ENCODE measurements around the gene GABRA5.

Gene GABRA5

DNA sequence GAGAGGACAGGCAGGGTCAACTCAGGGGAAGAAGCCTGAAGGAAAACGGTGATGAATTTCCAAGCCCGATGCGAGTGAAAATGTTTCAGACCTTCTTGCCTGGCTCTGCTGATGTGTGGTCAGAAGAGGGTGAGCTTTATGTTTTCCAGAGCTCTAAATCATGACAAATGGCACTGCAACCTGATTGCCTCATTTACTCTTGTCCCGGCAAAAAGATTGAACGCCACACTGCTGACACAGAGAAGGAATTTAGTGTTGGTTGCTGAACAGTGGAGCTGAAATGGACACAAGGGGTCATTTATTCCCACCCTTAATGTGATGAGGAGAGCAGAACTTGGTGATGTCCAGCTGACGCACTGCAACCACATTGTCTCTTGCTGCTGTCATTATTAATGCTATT is 68.0 kb downstream of the GABRA5 start:
- DNase-seq = no peak

DNA sequence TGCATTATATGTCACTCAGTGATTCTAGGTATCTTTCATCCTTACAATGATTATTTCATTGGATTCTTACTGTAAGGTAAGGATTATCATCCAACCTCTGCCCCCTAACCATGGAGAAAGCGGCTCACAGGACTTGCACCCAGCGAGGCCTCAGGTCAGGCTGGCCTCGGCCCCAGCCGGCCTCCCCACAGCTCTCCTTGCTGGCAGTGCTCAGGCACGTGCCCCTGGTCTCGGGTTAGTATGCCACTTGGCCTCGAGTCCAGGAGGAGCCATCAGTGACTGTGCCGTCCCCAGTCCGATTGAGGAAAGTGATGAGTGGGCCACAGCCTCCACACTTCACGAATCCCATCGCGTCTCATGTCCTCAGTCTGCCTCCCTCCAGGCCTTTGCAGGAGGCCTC is 68.5 kb downstream of the GABRA5 start:
- DNase-seq = no peak

DNA sequence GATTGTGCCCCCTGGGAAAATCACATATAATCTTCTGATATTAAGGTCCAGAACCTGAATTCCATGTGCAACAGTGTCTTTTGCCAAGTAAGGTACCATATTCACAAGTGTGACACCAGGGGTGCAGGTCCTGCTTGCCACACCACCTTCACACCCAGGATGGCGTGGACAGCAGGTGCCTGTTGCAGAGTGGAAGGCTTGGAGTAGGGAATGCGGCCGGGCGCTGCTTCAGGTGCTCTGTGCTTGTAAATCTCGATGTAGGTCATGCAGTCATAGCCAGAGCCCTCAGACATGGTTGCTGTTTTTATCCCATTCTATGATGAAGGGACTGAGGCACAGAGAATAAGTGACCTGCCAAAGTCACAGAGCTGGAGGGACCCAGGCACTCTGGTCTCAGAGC is 69.6 kb downstream of the GABRA5 start:
- no peak for DNase-seq

DNA sequence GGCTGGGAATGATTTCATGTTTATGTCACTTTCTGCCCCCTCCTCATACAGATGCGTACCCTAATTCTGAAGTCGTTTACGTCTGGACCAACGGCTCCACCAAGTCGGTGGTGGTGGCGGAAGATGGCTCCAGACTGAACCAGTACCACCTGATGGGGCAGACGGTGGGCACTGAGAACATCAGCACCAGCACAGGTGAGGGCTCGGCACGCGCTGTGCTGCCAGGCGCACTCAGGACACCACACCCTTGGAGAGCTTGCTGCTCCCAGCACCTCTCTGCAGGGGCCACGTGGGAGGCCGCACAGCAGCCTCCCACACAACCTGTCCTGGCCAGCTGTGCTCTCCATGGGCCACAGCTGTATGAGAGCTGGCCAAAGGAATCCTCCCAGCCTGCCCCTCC is 70.3 kb downstream of the GABRA5 start:
- DNase-seq = no peak

DNA sequence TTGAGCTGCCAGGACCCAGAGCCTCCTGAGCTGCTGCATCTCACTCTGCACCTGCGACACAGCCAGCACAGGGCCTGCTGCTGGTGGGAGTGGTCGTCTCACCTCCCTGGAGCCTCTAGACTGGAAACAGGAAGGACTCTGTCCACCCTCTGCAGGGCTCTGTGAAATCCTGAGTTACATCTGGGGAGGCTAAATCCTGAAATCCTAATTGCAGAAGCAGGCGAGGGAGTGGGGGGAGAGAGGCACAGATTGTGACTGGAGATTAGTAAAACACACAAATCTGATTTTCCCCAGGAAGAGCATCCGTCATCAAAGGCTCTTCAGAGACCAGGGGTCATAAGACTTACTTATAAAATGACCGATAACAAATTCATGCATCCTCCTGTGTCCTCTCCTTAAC is 72.5 kb downstream of the GABRA5 start:
- no peak for DNase-seq

DNA sequence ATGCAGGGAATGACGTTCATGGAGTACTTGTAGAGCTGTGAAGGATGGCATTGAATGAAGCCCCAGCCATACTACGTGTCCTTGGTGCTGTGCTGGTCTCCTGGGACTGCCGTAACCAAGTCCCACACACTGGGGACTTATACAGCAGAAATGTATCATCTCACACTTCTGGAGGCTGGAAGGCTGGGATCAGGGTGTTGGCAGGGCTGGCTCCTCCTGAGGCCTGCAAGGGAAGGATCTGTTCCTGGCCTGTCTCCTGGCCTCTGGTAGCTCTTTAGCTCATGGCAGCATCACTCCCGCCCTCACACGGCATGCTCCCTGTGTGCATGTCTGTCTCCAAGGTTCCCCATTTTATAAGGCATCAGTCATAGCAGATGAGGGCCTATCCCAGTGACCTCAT is 74.6 kb downstream of the GABRA5 start:
- no peak for DNase-seq

DNA sequence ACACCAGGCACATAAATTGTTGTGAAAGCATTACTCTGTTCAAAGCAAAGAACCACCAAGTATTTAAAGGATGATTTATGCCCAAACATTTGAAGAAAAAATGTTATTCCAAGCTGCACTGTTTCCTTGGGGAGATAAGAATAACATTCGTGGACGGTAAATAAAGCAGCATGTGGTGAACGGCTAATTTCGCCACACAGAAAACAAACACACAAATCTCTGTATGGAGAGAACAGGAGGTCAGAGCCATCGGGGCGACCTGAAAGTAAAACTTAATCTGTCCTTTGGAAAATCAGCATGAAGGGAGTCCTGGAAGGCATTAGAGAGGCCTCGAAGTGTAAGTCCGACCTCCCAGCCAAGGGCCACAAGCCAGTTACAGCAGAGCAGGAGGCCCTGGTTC is 77.0 kb downstream of the GABRA5 start:
- no peak for DNase-seq

DNA sequence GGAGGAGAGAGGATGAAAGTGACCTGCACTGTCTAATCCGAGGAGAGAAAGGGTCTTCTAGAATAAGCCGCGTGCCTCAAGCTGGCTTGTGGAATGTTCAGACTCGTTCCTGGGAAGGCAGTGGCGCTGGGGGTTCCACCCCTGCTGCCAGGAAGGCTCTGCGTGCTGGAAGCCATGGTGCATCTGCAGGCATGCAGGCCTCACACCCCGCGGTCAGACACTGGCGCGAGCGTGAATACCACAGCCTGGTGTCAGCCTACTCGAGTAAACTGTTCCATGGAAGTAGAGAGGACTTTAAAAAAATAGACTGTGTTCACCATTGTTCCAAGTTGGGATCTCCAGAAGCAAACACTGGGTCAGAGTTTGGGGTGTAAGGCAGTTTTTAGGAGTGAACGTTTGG is 78.2 kb downstream of the GABRA5 start:
- no peak for DNase-seq

DNA sequence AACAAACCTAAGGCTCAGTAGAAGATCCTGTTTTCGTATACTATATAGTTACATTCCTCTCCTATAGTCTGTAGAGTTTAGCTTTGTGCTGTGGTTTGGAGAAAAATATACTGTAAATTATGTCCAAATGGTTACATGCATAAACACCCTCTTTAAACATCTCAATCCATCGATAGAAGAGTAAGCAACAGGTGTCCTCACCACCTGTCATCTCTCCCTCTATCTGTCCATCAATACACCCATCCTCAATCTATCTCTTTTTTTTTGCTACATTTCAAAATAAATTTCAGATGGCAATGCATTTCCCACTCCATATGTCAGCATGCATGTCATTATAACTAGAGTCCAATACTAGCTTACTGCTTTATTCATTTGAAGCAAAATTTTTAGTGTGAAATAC is 83.1 kb downstream of the GABRA5 start:
- DNase-seq = no peak

DNA sequence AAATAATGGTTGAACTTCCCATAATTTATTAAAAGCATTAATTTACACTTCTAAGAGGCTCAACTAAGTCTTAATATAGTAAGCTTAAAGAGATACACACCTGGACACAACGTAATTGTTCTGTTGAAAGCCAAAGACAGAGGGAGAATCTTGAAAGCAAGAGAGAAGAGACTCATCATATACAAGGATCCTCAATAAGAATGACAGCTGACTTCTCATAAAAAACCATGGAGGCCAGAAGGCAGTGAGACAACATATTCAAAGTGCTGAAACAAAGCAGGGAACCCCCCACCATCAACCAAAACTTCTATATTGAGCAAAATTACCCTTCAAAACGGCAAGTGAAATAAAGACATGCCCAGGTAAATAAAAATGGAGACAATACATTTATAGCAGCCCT is 87.5 kb downstream of the GABRA5 start:
- no peak for DNase-seq

DNA sequence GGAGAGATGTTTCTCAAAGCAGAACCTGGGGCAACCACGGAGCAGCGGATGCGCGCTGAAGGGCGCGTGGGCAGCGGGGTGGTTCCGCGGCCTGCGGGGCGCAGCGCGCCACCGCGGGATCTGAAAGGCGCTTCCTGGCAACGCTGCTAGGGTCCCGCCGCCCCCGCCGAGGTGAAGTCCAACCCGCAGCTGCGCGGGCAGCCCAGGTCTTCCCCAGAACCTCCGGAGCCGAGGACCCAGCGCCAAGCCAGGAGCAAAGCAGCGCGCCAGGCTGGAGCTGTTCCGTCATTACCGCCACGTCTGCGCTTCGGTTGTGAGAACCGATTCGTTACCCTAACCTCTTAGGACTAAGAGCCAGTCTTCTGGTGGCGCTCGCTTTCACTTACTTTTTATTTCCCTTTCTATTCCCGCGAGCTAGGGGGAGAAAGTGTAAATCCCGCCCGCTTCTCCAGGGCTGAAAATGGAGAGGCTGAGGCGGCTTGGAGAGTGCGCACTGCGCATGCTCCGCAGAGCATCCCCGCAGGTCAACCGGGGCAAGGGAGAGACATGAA is 100.9 kb downstream of the GABRA5 start:
- no peak for DNase-seq

DNA sequence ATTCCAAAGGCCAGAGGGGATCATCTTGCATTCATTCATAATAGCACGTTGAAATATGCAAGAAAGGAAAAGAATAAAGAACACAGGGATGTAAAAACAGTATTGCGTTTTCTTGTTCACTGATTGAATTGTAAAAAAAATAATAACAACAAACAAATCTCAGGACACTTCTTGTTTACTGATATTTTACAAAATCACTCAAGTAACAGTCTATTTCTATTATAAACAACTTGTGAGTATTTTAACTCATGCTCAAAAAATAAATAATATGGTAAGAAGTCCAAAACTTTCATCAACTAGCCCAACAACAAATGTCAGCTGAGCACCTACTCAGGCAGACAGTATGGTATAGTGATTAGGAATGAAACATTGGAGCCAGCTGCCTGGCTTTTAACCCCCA is 101.9 kb downstream of the GABRA5 start:
- no peak for DNase-seq

DNA sequence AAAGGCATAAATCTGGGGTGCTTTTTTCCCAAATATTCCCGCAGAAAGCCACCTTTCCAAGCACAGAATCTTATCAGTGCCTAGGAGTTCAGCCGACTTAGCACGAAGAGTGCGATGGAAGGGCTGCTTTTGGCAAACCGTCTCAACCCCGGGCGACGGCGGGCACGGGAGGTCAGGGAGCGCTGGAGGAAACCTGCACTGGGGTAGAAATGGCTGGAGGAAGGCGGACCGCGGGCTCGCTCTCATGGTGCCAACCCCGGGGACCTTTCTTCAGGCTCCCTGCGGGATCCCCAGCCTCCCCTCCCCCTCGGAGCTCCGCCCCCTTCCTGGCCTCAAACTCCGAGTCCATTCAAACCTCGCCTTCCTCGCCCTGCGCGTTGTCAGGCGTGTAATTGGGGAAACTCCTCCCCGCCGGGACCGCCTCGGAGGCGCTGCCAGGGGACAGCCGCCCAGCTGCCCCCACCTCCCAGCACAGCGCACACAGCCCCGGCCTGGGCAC is 103.9 kb downstream of the GABRA5 start, which contains the start of gene GABRG3:
TSS of gene GABRG3 (plus strand) at position 470 of the 499 bp plus-strand sequence.
- DNase-seq = no peak

DNA sequence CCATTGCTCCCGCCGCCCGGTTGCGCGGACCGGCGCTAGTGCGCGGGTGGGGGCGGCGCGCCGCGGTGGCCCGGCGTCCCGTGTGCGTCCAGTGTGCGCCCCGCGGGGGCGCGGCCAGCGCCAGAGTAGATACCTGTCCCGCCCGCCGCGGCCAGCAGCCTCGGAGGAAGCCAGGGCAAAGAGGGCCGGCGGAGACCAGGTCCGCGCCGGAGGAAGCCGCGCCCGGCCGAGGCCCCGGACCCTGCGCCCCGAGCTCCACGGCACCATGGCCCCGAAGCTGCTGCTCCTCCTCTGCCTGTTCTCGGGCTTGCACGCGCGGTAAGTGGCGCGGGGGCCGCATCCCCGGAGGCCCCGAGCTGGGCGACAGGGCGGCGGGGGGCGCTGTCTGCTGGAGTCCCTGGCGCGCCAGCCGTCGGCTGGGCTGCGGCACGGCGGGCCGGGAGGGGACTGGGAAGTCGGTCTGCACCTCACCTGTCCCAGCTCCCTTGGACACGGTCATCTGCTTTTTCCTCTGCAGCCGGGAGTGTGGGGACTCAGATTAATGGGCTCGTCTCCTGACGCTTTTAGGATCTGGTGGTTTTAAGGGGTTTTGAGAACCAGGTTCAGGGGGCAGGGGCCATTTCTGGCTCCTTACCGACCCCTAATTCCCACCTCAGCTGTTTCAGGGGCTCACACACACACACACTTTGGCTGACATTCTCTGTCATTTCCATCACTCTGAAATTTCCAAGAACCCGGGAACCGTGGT is 104.6 kb downstream of the GABRA5 start:
- DNase-seq = no peak

DNA sequence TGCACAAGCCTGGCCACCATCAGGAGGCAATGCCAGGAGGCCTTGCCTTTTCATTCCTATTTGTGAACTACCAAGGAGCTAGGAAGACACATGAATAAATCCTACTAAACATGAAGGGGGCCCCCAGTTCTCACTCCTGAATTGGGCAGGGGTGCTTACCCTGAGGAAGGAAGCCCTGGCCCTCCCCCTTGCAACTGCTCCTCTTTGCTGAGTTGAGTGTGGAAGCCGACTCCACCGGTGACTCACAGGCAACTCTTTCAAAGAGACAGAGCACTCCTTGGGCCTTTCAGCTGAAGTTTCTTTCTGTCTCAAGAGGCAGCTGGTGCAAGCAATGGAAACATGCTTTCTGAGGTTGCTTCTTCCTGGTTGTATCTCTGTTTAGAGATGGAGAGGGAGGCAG is 105.8 kb downstream of the GABRA5 start:
- no peak for DNase-seq

DNA sequence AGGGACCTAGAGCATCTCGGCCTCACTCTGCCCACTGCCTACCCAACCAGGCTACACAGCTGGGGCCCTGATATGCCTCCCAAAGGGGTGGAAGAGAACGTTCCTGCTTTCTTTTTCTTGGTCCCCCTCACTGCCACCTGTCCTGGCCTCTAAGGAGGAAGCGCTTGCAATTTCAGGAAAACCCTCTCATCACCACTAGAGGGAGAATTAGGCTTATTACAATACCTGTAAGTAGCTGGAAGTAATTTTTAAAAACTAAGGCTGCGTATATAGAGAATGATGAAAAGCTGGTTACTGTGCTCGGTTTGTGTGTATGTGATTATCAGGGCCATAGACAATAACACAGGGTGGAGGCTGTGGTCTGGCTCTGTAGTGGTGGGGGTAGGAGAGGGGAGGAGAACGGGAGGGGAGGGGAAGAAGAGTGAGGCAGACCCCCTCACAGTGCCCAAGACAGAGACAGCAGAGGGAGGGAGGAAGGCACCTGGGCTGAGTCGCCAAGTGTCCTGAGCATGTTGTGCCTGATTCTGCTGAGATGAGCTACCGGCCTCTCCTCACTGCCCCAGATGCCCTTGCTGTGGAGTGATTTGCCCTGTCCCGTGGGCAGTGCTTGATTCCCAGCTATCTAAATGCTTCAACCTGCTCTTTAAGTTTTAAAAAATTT is 107.4 kb downstream of the GABRA5 start:
- DNase-seq = no peak

DNA sequence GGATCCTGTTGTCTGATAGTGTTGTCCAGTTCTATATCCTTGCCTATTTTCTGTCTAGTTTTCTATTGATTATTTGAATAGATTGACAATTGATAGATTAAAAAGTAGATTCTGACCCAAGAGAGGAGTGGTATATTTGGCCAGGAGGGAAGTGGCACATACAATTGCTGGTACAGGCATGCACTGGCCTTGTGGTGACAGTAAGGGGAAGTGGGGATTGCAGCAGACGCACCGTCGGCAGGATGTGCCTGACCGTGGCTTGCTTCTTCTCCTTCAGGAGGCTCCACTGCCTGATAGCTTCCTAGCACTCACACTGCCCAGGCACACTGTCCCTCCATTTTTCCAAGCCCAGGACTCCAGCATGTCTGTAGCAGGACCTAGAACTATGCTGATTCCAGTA is 114.6 kb downstream of the GABRA5 start:
- DNase-seq = no peak

DNA sequence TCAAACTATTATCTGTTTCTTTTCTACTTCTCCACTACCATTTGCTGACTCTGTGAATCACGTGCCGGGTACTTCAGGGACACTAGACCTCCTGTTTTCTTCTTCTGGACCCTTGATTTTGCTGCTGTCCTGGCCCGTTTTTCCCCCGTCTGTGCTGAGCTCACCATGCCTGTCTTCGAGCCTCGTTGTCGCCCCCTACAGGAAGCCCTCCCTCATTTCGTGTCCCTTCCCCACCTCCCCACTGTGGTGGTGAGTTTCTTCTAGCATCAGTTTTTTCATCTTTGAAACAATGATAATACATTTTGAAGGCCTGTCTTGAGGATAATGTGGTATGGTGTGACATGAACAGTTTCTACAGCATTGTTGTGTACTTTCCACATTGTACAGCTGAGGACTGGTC is 117.0 kb downstream of the GABRA5 start:
- no peak for DNase-seq

DNA sequence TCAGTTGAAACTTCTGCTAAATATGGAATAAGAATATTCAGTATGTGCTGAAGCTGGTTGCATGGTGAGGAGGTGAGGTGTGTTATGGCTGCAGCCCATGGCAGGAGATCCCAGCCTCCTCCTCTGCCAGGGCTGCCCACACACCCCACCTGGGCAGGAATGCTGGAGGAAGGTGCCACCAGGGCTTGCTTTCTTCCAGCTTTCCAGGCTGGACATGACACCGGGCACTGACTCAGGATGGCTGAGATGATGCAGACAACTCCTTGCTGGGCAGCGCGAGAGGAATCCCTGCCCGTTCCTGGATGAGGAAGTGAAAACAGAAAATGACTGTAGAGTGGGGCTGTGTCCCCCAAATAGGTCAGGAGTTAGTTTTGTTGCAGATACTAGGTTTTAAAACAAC is 118.2 kb downstream of the GABRA5 start:
- no peak for DNase-seq

DNA sequence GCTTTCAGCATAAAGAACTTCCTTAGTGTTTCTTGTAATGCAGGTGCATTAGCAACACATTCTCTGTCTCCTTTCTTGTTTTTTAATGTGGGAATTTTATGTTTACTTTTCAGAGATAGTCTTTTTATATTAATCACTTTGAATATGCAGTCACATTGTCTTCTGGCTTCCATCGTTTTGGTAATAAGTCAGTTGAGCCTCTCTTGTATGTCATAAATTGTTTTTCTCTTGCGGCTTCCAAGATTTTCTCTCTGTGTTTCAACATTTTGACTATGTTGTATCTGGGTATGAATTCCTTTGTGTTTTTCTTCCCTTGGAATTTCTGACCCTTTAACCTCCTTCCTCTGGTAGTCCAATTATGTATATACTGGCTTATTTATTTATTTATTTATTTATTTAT is 129.4 kb downstream of the GABRA5 start:
- DNase-seq = no peak
